Measurements from ENCODE around the gene UNC13D.

Gene UNC13D

DNA sequence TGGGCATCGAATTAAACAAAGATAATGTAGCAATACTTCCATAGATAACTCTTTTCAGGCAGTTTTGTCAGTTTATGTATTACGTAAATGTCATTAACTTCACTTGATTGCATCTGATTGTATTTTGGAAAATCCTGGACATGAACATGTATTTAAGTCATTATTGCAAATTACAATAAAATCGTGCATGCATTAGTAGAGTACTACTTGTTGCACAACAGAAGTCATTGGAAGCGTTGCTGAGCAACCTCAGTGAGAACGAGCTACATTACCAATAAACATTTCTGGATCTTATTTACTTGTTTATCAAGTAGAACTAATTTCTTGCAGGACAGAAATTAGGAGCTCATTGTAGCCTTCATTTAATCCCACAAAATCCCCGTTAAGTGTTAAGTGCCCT is 53.0 kb downstream of the UNC13D start:
- peaks cover 47% of the 10 kb centered on the region for H3K36me3 ChIP-seq

DNA sequence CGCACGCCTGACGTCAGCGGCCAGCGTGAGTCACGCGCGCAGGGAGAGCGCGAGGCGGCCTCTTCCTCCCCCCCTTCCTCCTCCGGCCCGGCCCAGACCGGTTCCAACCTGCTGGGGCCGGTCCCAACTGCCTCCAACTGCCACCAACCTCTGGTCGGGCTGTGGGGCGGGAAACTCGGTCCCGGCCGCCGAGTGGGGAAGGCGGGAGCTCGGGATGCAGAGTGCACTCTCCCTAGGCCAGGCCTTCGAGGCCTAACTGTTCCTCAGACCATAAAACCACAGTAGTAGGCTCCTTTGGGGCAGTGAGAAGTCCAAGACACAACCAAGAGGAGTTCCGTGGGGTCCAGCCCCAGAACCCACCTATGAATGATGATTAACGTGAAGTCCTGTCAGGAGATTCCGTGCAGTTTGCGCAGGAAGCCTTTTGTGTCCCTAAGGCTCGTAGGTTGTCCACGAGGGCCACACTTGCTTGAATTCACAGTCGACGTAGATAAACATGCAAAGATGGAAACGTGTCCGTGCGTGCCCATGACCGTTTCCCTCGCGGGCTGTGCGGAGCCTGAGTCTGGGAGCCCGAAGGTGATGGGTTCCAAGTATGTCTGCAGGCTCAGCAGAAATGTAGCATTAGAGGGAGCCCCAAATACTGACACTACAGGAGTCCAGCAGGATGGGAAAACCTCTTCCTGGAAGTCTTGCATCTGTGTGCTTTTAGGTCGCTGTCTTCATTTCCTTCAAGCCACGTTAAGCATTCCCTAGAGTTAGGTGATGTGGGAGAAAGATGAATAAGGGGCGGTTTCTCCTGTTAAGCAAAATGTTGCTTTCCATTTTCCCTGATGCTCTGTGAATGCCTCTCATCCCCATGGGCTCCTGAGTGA is 59.0 kb downstream of the UNC13D start:
- H3K9me3 ChIP-seq: no peaks in the 10 kb centered on the region
- H3K4me1 ChIP-seq: peaks cover 9% of the 10 kb centered on the region
- peak; percentile 89 for DNase-seq

More for the DNA sequence above, 53.0 kb downstream of the UNC13D start:
- DNase-seq: no peak
- TF ChIP-seq, protein P1, sequence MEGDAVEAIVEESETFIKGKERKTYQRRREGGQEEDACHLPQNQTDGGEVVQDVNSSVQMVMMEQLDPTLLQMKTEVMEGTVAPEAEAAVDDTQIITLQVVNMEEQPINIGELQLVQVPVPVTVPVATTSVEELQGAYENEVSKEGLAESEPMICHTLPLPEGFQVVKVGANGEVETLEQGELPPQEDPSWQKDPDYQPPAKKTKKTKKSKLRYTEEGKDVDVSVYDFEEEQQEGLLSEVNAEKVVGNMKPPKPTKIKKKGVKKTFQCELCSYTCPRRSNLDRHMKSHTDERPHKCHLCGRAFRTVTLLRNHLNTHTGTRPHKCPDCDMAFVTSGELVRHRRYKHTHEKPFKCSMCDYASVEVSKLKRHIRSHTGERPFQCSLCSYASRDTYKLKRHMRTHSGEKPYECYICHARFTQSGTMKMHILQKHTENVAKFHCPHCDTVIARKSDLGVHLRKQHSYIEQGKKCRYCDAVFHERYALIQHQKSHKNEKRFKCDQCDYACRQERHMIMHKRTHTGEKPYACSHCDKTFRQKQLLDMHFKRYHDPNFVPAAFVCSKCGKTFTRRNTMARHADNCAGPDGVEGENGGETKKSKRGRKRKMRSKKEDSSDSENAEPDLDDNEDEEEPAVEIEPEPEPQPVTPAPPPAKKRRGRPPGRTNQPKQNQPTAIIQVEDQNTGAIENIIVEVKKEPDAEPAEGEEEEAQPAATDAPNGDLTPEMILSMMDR (IDR thresholded peaks at IDR 0.05; ENCODE audit: low read depth, low read length): no peak
- Histone ChIP-seq H3K9me3 (no peaks in the 10 kb centered on the region), H3K4me1 (no peaks in the 10 kb centered on the region), H3K27me3 (no peaks in the 10 kb centered on the region), H3K4me3 (ENCODE audit: low read depth, low read length) (no peak overlapping the region)

DNA sequence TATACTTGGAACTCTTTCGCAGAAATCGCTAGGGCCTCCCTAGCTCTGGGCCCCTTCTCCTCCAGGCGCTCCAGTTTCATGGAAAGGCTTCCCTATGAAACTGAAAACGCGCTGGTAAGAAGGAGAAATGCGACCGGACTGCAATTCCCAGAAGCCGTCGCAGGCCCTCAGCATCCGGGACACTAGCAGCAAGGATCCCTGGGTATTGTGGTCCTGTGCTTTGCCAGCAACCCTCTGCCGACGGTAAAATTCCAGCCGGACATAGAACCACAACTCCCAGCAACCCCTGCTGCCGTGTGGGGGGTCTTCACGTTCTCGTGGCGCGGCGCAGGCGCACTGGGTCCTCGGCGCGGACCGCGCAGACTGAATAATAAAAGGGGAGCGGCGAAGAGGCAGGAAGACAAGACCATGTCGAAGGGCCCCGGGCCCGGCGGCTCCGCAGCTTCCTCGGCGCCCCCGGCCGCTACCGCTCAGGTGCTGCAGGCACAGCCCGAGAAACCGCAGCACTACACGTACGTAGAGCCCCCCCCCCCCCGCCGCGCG is 59.7 kb downstream of the UNC13D start, which contains the start of gene UNK:
TSS of gene UNK (plus strand) at position 334 of the 543 bp plus-strand sequence. CDS start at position 409, 75 bp downstream.
- Histone ChIP-seq H3K9me3 (no peaks in the 10 kb centered on the region), H3K4me3 (ENCODE audit: low read depth, low read length) (peak within 1 kb of the TSS; percentile 79), H3K27me3 (no peaks in the 10 kb centered on the region), H3K4me1 (peaks cover 9% of the 10 kb centered on the region), H3K36me3 (peaks cover 16% of the 10 kb centered on the region)
- peak; percentile 98 for DNase-seq
- TF ChIP-seq, protein P1 (IDR thresholded peaks at IDR 0.05; ENCODE audit: low read depth, low read length): no peak

More for the DNA sequence above, 59.0 kb downstream of the UNC13D start:
- TF ChIP-seq, protein P1 (IDR thresholded peaks at IDR 0.05; ENCODE audit: low read depth, low read length): no peak
- Histone ChIP-seq H3K27me3 (no peaks in the 10 kb centered on the region), H3K36me3 (peaks cover 16% of the 10 kb centered on the region), H3K4me3 (ENCODE audit: low read depth, low read length) (peak overlapping the region; percentile 79)

DNA sequence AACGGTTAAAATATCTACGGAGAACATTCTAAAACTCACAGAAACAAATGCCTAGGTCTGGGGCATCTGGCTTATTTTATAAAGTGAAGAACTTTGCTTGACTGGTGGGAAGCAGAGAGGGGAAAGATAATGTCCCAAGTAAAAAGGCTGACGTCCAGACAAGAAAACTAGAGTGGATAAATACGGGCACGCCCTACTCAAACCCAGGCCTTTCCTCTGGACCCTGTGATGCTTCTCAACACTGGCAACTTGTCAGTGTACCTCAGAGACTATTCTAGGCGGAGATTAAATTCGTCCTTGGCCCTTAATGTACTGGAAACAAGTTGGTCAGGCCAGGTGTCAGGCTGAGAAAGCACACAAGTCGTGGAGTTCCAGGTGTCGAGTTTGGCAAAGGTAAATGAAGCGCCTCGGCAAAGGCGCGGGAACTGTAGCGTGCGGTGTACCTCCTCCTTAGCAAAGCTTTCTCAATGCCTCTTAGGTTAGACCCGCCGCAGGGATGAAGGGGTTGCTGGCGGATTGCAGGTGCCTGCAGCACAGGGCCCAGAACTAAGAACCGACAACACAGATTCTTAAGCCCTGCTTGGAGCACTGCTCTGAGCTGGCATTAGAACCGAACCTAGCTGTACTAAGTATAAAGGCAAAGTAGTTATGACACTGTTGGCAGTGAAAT is 60.3 kb downstream of the UNC13D start:
- no peaks in the 10 kb centered on the region for H3K27me3 ChIP-seq
- no peak for DNase-seq
- H3K4me3 ChIP-seq (ENCODE audit: low read depth, low read length): peak overlapping the region; percentile 79
- peaks cover 9% of the 10 kb centered on the region for H3K4me1 ChIP-seq
- H3K36me3 ChIP-seq: peaks cover 18% of the 10 kb centered on the region
- no peaks in the 10 kb centered on the region for H3K9me3 ChIP-seq
- TF ChIP-seq, protein P1 (IDR thresholded peaks at IDR 0.05; ENCODE audit: low read depth, low read length): no peak

DNA sequence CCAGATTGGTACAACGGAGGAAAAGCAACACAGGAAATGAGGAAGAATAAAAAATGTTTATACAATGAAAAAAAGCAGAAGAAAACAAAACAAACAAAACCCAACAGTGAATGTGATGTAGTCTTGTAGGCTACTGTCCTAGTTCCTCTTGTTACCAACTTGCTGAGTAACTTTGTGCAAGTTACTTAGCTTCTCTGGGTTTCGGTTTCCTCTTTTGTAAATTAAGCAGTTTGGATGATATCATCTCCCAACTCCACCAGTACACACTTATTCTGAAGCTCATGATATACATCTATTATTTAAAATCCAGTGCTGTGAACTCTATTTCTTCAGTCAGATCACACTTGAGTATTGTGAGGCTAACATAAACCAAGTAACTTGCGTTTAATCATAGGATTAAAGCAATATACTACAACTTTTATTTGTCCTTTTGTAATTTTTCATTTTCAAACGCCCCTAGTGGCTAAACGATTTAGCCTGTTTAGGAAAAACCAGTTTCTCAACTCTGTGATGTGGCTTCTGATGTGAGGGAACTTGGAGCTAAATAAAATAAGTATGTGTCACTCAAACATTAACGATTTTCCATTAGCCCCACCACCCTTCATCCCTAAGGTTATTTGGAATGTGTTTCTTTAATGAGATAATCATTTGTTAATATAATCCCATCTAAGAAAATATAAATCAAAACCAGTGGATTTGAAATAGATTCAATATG is 61.0 kb downstream of the UNC13D start:
- Histone ChIP-seq H3K9me3 (no peaks in the 10 kb centered on the region), H3K27me3 (no peaks in the 10 kb centered on the region), H3K4me3 (ENCODE audit: low read depth, low read length) (no peak overlapping the region), H3K4me1 (peaks cover 9% of the 10 kb centered on the region), H3K36me3 (peaks cover 25% of the 10 kb centered on the region)
- TF ChIP-seq, protein P1 (IDR thresholded peaks at IDR 0.05; ENCODE audit: low read depth, low read length): peak; percentile 67
- no peak for DNase-seq

All from BE2C (cell line).